ENCODE data around the gene ZBTB45.

DNA sequence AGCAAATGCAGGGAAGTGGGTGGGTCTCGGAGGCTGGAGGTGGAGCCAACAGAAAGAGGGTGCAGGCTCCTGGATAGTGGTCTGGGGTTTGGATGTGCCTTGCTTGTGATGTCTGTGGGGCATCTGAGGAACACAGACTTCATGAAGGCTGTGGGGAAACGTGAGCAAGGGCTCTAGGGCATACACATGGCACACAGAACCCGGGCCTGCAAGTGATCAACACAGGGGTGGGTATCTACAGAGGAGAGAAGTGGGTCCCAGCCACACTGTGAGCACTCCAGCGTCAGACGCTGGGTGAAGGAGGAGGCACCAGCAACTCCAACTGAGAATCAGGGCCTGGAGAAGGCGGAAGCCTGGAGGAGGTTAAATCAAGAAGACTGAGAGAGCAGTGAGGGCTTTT, 44.2 kb upstream of the ZBTB45 start:
- TF ChIP-seq POLR2A (IDR thresholded peaks at IDR 0.05; ENCODE audit: low read depth, low read length) (no peak), POLR2AphosphoS5 (IDR thresholded peaks at IDR 0.05; ENCODE audit: low read depth, low read length) (no peak), TAF1 (IDR thresholded peaks at IDR 0.05; ENCODE audit: borderline replicate concordance, low read depth, low read length) (no peak)

Data from GM12892 (cell line).